CD4-positive, alpha-beta T cell treated with Interleukin-17A for 1 hour (primary cell): ENCODE measurements around the gene HSPB1.
"Not testable (repeated sequence)": the region's sequence is repeated elsewhere in the genome, so short reads cannot be mapped to it uniquely, and the experiment has no call there.

ENCODE experiments used
- DNase-seq: peaks from one replicate; pipeline ENCODE4 v3.0.0-alpha.2; 2020

HSPB1 gene

DNA sequence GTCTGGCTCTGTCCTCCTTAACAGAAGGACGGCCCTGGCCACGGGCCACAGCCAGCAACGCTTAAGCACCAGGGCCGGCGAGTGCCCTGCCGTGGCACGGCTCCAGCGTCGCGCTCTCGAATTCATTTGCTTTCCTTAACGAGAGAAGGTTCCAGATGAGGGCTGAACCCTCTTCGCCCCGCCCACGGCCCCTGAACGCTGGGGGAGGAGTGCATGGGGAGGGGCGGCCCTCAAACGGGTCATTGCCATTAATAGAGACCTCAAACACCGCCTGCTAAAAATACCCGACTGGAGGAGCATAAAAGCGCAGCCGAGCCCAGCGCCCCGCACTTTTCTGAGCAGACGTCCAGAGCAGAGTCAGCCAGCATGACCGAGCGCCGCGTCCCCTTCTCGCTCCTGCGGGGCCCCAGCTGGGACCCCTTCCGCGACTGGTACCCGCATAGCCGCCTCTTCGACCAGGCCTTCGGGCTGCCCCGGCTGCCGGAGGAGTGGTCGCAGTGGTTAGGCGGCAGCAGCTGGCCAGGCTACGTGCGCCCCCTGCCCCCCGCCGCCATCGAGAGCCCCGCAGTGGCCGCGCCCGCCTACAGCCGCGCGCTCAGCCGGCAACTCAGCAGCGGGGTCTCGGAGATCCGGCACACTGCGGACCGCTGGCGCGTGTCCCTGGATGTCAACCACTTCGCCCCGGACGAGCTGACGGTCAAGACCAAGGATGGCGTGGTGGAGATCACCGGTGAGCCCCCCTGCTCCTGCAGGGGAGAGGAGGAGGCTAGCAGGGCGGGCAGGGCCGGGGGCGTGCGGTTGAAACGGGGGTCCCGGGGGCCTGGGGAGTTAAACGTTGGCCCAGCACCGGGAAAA, at the start of gene HSPB1:
TSS of gene HSPB1 (plus strand) at position 327 of the 855 bp plus-strand sequence. CDS start at position 367, 40 bp downstream.
- DNase-seq = peak; percentile 84

DNA sequence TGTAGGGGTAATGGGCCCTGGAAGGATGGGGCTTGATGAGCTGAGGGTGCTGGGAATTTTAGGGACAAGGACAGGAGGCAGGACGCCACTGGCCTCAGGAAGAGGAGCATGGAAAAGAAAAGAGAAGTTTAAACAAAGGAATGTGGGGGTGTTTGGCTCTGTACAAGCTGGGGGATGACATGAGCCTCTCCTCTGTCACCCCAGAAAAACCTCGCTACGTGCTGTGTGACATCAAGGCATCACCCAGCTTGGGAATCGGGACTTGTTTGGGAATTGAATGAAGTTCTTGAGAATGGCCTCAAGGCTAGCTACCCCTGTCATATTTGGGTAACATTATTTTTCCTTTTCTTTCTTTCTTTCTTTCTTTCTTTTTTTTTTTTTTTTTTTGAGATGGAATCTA, 47.7 kb upstream of the HSPB1 start:
- DNase-seq = no peak

DNA sequence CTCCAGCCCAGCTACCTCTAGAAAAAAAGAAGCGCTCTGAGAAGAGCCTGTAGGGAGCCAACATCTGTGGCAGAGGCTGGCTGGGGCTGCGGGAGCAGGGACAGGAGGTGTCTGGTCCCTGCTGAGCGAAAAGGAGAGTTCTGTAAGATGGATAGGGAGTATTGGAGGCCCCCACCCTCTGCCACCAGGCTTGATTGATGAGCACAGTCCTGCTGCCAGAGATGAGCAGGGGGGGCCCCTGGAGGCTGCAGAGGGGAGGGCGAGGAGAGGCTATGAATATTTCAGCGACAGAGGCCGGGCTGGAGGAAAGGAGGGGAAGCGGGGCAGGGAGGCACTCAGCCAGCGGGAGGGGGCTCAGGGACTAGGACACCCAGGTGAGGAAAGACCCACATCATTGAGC, 44.5 kb upstream of the HSPB1 start:
- DNase-seq = no peak

DNA sequence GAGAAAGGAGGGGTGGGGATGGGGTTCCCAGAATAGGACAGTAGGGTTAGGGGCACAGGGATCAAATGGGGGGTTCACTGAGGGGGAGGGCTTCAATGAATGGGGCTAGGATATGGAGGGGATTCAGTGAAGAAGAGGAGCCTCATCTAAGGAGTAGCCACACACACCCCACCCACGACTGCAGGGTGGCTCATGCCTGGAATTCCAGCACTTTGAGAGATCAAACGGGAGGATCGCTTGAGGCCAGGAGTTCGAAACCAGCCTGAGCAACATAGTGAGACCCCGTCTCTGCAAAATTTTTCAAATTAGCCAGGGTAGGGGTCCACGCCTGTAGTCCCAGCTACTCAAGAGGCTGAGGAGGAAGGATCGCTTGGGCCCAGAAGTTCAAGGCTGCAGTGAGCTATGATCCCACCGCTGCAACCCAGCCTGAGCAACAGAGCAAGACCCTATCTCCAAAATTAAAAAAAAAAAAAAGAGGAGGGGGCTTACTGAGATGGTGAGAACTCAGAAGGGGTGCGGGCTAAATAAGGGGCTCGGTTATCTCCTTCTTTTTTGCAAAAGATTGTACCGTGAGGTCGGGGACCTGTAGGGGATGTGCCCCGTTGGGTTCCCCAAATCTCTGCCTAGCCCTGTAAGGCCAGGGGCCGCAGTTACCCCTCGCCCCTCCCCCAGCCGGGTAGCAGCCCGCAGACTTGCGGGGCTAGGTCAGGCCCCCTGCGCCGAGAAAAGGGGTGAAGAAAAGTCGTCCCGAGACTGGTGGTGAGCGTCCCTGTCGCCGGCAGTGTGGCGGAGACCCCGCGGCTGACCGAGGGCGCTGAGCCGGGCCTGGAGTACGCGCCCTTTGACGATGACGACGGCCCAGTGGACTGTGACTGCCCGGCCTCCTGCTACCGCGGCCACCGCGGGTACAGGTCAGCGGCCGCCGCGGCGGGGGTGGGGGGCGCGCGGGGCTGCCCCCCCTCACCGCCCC, 43.1 kb upstream of the HSPB1 start:
- no peak for DNase-seq

- peak; percentile 39 for DNase-seq
Observed at GRCh38 chr7:76260171-76260703, 42.2 kb upstream of the HSPB1 start.

DNA sequence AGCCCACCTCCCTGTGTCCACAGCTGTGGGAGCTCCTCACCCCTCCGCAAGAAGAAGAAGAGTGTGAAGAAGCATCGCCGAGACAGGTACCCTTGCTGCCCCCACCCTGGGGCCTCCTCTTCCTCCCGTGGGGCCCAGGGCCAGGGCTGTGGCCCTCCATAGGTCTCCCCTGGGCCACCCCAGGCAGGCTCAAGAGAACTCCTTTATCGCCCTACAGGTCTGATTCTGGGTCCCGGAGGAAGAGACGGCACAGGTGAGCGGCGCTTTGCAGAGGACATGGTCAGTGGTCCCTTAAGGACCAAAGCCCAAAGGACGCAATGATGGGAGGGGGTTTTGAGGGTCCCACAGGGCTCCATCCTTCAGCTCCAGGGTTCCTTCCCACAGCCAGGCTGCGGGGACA, 41.1 kb upstream of the HSPB1 start:
- no peak for DNase-seq

GRCh38 chr7:76261931-76262330, 40.5 kb upstream of the HSPB1 start:
- no peak for DNase-seq

GRCh38 chr7:76262683-76263402, 39.6 kb upstream of the HSPB1 start:
- peak; percentile 36 for DNase-seq

DNA sequence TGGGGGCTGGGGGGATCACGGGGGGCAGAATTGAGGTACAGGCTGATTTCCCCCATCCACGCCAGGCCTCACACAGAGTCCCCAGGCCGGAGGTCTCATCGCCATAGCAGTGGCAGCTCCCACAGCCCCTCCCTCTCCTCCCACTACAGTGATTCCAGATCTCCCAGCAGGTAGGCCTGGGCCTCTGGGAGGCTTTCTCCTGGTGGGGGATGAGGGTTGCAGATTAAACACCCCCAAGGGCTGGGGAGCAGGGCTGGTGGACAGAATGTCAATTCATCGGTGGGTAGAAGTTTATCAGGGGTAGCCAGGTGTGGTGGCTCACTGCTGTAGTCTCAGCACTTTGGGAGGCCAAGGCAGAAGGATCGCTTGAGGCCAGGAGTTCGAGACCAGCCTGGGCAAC, 37.2 kb upstream of the HSPB1 start:
- DNase-seq = no peak

- no peak for DNase-seq
Observed at GRCh38 chr7:76267107-76267893, 35.2 kb upstream of the HSPB1 start.

DNA sequence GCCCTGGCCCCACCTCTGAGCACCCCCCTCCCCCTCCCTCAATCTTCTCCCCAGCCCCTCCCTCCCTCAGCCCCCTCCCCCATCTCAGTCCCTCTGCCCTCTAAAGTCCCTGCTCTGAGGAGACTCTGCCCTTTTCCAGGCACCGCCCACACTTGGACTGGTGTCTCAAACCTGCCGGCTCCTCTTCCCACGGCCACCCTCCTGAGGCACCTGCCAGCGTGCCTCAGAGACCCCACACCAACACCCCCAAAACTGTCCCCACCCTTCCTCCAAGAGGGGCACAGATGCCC, 34.6 kb upstream of the HSPB1 start:
- DNase-seq = no peak

DNA sequence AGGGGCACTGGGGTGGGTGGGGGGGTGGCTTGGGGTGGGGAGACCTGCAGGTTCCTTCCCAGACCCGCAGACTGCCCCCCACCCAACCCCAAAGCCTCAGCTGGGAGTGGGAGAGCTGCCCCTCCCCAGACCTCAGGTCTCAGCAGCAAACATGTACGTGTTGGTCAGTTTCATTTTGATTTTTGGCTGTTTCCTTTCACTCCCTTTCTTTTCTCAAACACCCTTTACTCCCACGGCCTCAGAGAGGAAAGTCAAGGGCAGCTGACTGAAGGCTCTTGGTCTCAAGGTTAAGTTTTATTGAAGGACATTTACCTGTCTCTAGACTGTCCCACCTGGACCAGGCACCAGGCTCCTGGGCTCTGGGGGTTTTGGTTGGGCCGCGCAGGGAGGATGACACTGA, 34.1 kb upstream of the HSPB1 start:
- DNase-seq = no peak

DNA sequence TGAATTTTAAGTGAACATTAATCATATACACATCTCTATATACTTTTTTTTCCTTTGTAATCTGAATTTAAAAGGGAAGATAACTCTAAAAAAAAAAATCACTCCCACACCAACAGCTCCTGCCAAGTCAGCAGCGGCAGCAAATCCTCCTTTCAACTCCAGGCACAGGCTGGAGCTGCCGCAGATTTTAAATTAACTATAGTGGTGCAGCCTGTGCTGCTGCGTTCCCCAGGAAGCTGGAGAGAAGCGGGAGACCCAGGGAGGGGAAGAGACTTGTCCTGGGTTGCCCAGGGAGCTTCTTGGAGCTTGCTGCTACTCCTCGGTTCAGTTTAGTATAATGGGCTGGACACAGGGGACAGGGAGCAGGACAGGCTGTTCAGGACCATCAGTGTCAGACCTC, 32.6 kb upstream of the HSPB1 start:
- DNase-seq = no peak

- not testable (repeated sequence) for DNase-seq
Observed at GRCh38 chr7:76271384-76271783, 31.1 kb upstream of the HSPB1 start.

- DNase-seq = no peak
Observed at GRCh38 chr7:76272142-76272541, 30.3 kb upstream of the HSPB1 start.

DNA sequence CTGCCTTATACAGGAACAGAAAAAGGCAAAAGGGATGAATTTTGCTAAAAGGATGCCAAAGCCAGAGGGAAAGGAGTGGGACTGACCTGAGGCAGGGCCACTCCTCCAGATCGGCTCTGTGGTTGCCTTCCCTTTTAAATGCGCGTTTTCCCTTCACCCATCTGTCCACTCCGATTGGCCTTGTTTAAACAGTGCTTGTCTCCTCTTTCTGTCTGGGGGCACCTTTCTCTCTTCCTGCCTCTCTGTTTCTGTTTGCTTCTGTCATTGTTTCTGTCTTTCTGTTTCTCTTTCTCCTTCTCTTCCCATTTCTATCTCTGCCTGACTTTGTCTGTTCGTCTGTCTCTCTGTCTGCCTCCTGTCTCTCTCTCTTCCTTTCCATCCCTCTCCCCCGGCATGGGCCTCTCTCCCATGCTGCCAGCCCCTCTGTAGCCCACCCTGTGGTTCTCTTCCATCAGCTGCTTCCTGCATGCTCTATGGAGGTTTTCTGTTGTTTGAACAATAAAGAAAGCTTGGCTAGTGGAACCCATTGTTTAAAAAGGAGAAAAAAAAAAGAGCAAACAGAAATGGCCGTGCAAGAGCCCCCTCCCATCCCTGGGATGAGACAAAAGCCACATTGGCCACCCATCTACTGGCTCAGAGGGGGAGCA, 29.5 kb upstream of the HSPB1 start:
- DNase-seq = no peak

GRCh38 chr7:76273503-76273902, 29.0 kb upstream of the HSPB1 start:
- DNase-seq = no peak

DNA sequence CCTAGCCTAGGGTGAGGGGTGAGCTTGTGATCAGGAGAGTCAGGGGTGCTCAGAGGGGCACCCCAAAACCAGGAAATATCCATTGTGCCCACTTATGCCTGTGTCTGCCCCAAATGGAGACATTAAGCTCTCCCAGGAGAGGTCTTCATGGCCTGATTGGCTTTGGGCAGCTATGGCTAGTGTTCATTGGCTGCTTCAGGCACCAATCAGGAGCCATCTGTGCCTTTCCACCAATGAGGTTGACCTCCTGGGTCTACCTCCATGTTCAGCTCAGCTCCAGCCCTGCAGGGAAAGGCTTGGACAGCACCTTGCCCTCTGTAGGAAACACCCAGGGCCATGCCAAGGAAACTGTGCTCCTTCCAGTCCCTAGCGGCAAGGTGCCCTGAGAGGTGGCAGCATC, 23.9 kb upstream of the HSPB1 start:
- no peak for DNase-seq

DNA sequence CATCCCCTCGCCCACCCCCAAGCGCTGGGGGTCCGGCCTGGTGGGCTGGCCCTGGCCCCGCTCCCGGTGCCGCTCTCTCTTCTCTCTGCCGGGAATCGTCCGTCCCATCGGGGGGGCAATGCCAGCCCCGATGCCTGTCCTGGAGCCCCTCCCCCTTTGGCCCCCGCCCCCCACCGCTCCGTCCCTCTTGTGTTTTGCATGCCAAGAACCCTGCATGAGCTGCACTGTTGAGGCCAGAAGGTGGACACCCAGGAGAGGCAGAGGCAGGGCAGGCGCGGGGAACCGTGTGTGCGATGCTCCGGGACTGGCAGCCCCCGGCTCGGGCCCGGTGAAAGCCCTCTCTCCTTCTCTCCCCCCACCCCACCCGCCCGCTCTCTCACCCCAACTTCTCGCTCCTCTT, 22.1 kb upstream of the HSPB1 start:
- DNase-seq = no peak

- no peak for DNase-seq
Observed at GRCh38 chr7:76281006-76281705, 21.3 kb upstream of the HSPB1 start.
